Raji (cell line): ENCODE data around the gene SIAE.

ENCODE experiments used
- POLR2A ChIP-seq: IDR thresholded peaks from 2 replicates; pipeline ENCODE4 v1.6.1; 2011; ENCODE audit warnings: low read depth, low read length, control low read depth; ENCODE audit not compliant: insufficient read depth

The SIAE gene

GRCh38 chr11:124673333-124674167 lies at the start of gene SIAE, which contains the start of gene SPA17:
TSS of gene SIAE (minus strand) at chr11:124673739. CDS start at chr11:124673708, 31 bp downstream.
TSS of gene SPA17 (plus strand) at chr11:124673904. CDS start at chr11:124675265, 1,361 bp downstream.
- TF ChIP-seq POLR2A = peak; percentile 75

GRCh38 chr11:124722176-124722575 lies 48.6 kb upstream of the SIAE start:
- TF ChIP-seq POLR2A = no peak

- TF ChIP-seq POLR2A = no peak
These were observed 46.0 kb upstream of the SIAE start for GRCh38 chr11:124719534-124719933.

- TF ChIP-seq POLR2A = no peak
These were observed 45.3 kb upstream of the SIAE start for GRCh38 chr11:124718801-124719200.

GRCh38 chr11:124717786-124718651 lies 44.5 kb upstream of the SIAE start:
- no peak for TF ChIP-seq POLR2A

- TF ChIP-seq POLR2A = no peak
These were observed 43.9 kb upstream of the SIAE start for GRCh38 chr11:124717421-124717785.

- TF ChIP-seq POLR2A = no peak
These were observed 43.1 kb upstream of the SIAE start for GRCh38 chr11:124716591-124716990.

- TF ChIP-seq POLR2A = no peak
These were observed 38.9 kb upstream of the SIAE start for GRCh38 chr11:124712392-124712791.

- no peak for TF ChIP-seq POLR2A
These were observed 34.3 kb upstream of the SIAE start for GRCh38 chr11:124707829-124708228.

GRCh38 chr11:124700028-124700427 lies 26.5 kb upstream of the SIAE start:
- TF ChIP-seq POLR2A = no peak

GRCh38 chr11:124699547-124699946 lies 26.0 kb upstream of the SIAE start:
- no peak for TF ChIP-seq POLR2A

- TF ChIP-seq POLR2A = no peak
These were observed 19.6 kb upstream of the SIAE start for GRCh38 chr11:124693142-124693541.

- no peak for TF ChIP-seq POLR2A
These were observed 8.9 kb upstream of the SIAE start for GRCh38 chr11:124682443-124682842.

- no peak for TF ChIP-seq POLR2A
These were observed 7.9 kb upstream of the SIAE start for GRCh38 chr11:124681421-124681820.

- no peak for TF ChIP-seq POLR2A
These were observed 4.9 kb upstream of the SIAE start for GRCh38 chr11:124678416-124678815.

GRCh38 chr11:124676386-124676785 lies 2.8 kb upstream of the SIAE start:
- TF ChIP-seq POLR2A = no peak
